ENCODE results near the gene NAA16. TPM values are rescaled to one million over a fixed set of nuclear protein-coding genes. Genes with fewer than 3 reads are reported as not detected.
"Not testable (repeated sequence)": the region's sequence is repeated elsewhere in the genome, so short reads cannot be mapped to it uniquely, and the experiment has no call there.

NAA16 gene
- total RNA-seq, 1 experiment from 2014 or later, result 32.4 TPM

DNA sequence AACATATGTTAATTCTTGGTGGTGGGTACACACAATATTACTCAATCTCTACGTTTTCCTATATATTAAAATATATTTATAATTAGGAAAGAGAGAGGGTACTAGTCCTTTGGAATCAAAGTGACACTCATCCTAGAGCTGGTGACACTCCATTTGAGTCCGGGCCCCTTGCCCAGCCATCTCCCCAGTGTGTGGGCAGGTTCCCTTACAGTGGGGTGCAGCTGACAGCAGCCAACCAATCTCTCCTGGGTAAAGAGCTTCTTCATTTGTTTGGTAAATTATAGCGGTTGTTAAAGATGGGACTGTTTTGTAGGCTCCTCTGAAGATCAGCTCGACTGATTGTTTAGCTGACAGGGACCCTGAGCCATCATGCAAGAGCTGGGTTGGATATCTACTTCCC is 109.1 kb downstream of the NAA16 start:
- Mint-ChIP-seq H3K36me3 (ENCODE audit: insufficient read depth, unreplicated experiment) (peaks cover 2% of the 10 kb centered on the region), H3K27ac (ENCODE audit: unreplicated experiment) (no peak overlapping the region), H3K4me3 (ENCODE audit: unreplicated experiment) (no peak overlapping the region), H3K9me3 (ENCODE audit: unreplicated experiment) (no peaks in the 10 kb centered on the region), H3K4me1 (ENCODE audit: low read depth, unreplicated experiment) (peaks cover 17% of the 10 kb centered on the region), H3K27me3 (ENCODE audit: insufficient read depth, unreplicated experiment) (no peaks in the 10 kb centered on the region)
- ChIA-PET CTCF (no interaction called here), POLR2A (no interaction called here)
- no TSS peak for BruUV-seq (replicated peaks)
- intact Hi-C loops (cut with micrococcal nuclease; ENCODE audit: unreplicated experiment), result no loop called here
- TF ChIP-seq, protein P1, sequence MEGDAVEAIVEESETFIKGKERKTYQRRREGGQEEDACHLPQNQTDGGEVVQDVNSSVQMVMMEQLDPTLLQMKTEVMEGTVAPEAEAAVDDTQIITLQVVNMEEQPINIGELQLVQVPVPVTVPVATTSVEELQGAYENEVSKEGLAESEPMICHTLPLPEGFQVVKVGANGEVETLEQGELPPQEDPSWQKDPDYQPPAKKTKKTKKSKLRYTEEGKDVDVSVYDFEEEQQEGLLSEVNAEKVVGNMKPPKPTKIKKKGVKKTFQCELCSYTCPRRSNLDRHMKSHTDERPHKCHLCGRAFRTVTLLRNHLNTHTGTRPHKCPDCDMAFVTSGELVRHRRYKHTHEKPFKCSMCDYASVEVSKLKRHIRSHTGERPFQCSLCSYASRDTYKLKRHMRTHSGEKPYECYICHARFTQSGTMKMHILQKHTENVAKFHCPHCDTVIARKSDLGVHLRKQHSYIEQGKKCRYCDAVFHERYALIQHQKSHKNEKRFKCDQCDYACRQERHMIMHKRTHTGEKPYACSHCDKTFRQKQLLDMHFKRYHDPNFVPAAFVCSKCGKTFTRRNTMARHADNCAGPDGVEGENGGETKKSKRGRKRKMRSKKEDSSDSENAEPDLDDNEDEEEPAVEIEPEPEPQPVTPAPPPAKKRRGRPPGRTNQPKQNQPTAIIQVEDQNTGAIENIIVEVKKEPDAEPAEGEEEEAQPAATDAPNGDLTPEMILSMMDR (IDR thresholded peaks at IDR 0.05; ENCODE audit: insufficient read depth in 1 of 2, low read depth in 1 of 2, low read length in 1 of 2, severe bottlenecking in 1 of 2, unreplicated experiment in 1 of 2), result no peak
- DNase-seq, result no peak
- Histone ChIP-seq H3K36me3 (ENCODE audit: control insufficient read depth, insufficient read depth, low read length) (no peaks in the 10 kb centered on the region), H3K4me1 (no peaks in the 10 kb centered on the region), H3K4me3 (ENCODE audit: low read depth, low read length) (no peak overlapping the region), H3K9me3 (no peaks in the 10 kb centered on the region), H3K27me3 (replicated peaks; ENCODE audit: control insufficient read depth, insufficient read depth, low read length) (no peaks in the 10 kb centered on the region)

DNA sequence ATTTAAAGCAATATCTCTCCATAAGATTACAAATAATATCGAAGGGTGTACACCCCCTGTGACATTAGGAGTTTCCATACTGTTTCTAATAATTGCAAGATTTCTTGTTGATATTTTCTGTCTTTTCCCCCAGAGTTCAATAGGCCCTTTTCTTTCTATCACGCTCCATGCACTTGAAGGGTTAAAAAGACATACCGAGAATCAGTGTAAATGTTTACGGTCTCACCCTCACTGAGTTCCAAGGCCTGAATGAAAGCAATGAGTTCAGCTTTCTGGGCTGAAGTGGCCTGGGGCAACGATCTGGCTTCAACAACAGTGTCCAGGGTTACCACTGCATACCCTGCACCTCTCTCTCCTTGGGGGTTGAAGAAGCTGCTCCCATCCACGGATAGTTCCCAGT is 110.3 kb downstream of the NAA16 start:
- CTCF ChIA-PET; H3K36me3 ChIP-seq (ENCODE audit: control insufficient read depth, insufficient read depth, low read length); H3K4me3 ChIP-seq (ENCODE audit: low read depth, low read length); DNase-seq; POLR2A ChIA-PET; BruUV-seq (replicated peaks); H3K27me3 Mint-ChIP-seq (ENCODE audit: insufficient read depth, unreplicated experiment); H3K4me3 Mint-ChIP-seq (ENCODE audit: unreplicated experiment); H3K9me3 ChIP-seq; H3K4me1 ChIP-seq; H3K9me3 Mint-ChIP-seq (ENCODE audit: unreplicated experiment); H3K36me3 Mint-ChIP-seq (ENCODE audit: insufficient read depth, unreplicated experiment); intact Hi-C loops (cut with micrococcal nuclease; ENCODE audit: unreplicated experiment); H3K27me3 ChIP-seq (replicated peaks; ENCODE audit: control insufficient read depth, insufficient read depth, low read length): not testable (repeated sequence)
- H3K4me1 Mint-ChIP-seq (ENCODE audit: low read depth, unreplicated experiment), result peaks cover 17% of the 10 kb centered on the region
- H3K27ac Mint-ChIP-seq (ENCODE audit: unreplicated experiment), result peak overlapping the region; percentile 32

DNA sequence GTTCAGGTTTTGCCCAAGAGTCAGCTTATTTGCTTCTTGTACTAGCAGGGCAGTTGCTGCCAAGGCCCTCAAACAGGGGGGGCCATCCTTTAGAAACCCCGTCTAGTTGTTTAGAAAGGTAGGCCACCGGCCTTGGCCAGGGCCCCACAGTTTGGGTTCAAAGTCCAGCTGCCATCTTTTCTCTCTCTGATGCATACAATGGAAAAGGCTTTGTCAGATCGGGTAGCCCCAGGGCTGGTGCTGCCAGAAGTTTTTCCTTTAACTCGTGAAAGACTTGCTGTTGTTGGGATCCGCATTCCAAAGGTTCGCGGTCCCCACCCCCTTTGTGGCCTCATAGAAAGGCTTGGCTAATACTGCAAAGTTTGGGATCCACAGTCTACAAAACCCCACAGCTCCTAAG is 110.9 kb downstream of the NAA16 start:
- intact Hi-C loops (cut with micrococcal nuclease; ENCODE audit: unreplicated experiment); BruUV-seq (replicated peaks); H3K27me3 Mint-ChIP-seq (ENCODE audit: insufficient read depth, unreplicated experiment); H3K36me3 Mint-ChIP-seq (ENCODE audit: insufficient read depth, unreplicated experiment); H3K9me3 Mint-ChIP-seq (ENCODE audit: unreplicated experiment); H3K36me3 ChIP-seq (ENCODE audit: control insufficient read depth, insufficient read depth, low read length); H3K4me1 ChIP-seq; H3K9me3 ChIP-seq; H3K4me3 ChIP-seq (ENCODE audit: low read depth, low read length); POLR2A ChIA-PET; H3K4me3 Mint-ChIP-seq (ENCODE audit: unreplicated experiment); CTCF ChIA-PET; H3K27me3 ChIP-seq (replicated peaks; ENCODE audit: control insufficient read depth, insufficient read depth, low read length): not testable (repeated sequence)
- Mint-ChIP-seq H3K27ac (ENCODE audit: unreplicated experiment) (peak overlapping the region; percentile 32), H3K4me1 (ENCODE audit: low read depth, unreplicated experiment) (peaks cover 17% of the 10 kb centered on the region)
- peak; percentile 38 to 56 for DNase-seq

DNA sequence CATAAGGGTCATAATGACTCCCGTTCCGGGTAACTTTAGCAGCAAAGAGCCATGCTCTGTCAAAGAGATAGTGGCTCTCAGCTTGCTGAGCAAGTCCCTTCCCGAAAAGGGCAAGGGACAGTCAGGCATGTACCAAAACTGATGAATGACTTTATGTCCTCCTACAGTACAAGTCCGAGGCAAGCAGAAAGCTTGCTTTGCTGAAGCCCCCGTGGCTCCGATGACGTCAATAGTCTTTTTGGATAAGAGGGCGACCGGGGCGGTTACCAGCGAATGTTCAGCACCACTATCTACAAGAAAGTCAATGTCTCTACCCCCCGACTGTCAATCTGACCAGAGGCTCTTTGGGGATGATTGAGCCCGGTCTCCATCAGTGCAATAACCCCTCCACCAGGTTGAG is 112.2 kb downstream of the NAA16 start:
- CTCF ChIA-PET; H3K4me3 ChIP-seq (ENCODE audit: low read depth, low read length); H3K36me3 ChIP-seq (ENCODE audit: control insufficient read depth, insufficient read depth, low read length); H3K9me3 ChIP-seq; POLR2A ChIA-PET; H3K4me3 Mint-ChIP-seq (ENCODE audit: unreplicated experiment); H3K27me3 Mint-ChIP-seq (ENCODE audit: insufficient read depth, unreplicated experiment); H3K9me3 Mint-ChIP-seq (ENCODE audit: unreplicated experiment); H3K36me3 Mint-ChIP-seq (ENCODE audit: insufficient read depth, unreplicated experiment); H3K27ac Mint-ChIP-seq (ENCODE audit: unreplicated experiment); H3K27me3 ChIP-seq (replicated peaks; ENCODE audit: control insufficient read depth, insufficient read depth, low read length); DNase-seq; H3K4me1 ChIP-seq; BruUV-seq (replicated peaks); intact Hi-C loops (cut with micrococcal nuclease; ENCODE audit: unreplicated experiment): not testable (repeated sequence)
- peaks cover 17% of the 10 kb centered on the region for H3K4me1 Mint-ChIP-seq (ENCODE audit: low read depth, unreplicated experiment)

DNA sequence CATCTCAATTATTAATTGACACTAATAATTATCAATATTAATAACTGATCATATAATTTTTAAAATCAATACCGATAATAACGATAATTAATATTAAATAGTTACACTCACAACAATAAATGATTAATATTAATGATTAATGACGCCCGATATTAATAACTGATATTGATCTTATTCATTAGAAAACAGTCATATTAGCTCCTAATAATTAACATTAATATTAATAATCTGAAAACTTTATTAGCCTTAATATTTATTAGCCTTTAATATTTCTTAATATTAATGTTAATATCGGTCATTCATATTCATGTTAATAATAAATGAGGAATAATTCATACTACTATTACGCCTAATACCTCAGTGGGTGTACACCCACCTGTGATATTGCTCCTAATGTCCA is 113.6 kb downstream of the NAA16 start:
- H3K27me3 ChIP-seq (replicated peaks; ENCODE audit: control insufficient read depth, insufficient read depth, low read length); DNase-seq; H3K27me3 Mint-ChIP-seq (ENCODE audit: insufficient read depth, unreplicated experiment); H3K36me3 Mint-ChIP-seq (ENCODE audit: insufficient read depth, unreplicated experiment); H3K4me3 ChIP-seq (ENCODE audit: low read depth, low read length); H3K9me3 Mint-ChIP-seq (ENCODE audit: unreplicated experiment); BruUV-seq (replicated peaks); POLR2A ChIA-PET; H3K4me3 Mint-ChIP-seq (ENCODE audit: unreplicated experiment); H3K9me3 ChIP-seq; H3K27ac Mint-ChIP-seq (ENCODE audit: unreplicated experiment); intact Hi-C loops (cut with micrococcal nuclease; ENCODE audit: unreplicated experiment); CTCF ChIA-PET; H3K4me1 ChIP-seq; H3K36me3 ChIP-seq (ENCODE audit: control insufficient read depth, insufficient read depth, low read length): not testable (repeated sequence)
- peaks cover 10% of the 10 kb centered on the region for H3K4me1 Mint-ChIP-seq (ENCODE audit: low read depth, unreplicated experiment)

Data from Caco-2 (cell line).